Measurements from ENCODE around the gene IQSEC1.

Gene IQSEC1

DNA sequence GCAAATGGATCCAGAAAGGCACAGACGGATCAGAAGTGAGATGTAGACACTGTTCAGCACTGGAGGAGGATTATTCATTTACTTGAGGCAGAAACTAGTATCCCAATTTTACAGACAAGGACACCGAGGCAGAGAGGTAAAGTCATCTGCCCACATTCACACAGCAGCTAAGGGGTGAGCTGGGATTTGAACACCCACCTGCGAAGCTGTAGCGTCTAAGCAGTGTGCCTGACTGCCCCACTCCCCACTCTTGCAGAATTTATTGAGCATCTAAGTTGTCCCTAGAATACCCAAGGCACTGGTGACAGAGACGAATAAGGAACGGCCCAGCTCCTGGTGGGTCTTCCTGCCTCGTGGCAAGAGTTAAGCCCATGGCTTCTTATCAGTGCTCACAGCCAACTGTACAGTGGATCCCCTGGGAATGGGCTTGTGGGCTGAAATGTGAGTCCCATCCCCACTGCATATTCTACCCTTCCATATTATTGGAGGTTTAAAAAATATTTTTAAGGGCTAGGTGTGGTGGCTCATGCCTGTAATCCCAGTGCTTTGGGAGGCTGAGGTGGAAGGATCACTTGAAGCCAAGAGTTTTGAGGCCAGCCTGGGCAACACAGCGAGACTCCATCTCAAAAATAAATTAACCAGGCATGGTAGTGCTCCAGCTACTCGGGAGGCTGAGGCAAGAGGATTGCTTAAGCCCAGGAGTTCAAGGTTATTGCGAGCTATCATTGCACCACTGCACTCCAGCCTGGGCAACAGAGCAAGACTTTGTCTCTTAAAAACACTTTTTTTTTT lies 77.6 kb downstream of the IQSEC1 start:
- FAIRE-seq: no peak

DNA sequence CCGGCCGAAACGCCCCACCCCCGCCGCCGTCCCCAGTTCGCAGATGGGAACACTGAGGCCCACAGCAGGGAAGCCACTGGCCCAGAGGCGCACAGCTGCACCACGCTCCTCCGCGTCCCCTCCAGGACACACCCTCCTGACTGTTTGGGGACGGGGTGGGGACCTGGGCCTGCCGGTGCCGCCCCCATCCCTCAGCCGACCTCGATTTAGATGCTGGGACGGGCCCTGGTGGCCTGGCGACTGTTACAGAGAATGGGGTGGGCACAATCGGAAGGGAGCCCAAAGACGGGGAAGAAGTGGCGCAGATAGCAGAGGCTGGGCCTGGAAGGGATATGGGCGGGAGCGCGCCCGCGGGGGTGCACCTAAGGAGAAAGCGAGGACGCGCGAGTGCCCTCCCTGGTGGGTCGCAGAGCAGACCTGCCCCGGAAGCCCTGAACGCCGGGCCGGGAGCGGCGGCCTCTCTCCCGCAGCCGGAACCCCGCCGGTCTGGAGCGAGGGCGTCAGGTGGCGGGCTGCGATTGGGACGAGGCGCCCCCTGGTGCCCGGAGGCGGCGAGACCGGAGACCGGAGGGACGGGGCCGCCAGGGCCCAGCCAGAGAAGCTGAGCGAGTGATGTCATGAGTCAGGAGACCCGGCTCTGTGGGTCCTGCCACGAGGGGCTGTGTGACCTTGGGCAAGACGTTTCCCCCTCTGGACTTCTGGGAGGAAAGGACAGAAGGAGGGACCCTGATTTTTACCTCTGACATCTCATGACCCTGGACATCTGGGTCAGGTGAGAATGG lies 78.4 kb downstream of the IQSEC1 start:
- no peak for FAIRE-seq

DNA sequence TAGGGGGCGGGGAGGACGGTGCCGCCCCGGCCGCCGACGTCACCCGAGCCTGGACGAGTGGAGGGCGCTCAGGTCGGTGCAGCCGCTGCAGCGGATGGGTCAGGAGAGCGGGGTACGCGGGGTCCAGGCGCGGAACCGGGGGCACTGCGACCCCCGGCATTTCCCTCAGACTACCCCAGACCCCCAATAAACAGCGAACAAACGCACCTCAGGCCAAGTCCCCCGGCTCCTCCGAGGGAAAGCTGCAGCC lies 78.9 kb downstream of the IQSEC1 start:
- FAIRE-seq: no peak

DNA sequence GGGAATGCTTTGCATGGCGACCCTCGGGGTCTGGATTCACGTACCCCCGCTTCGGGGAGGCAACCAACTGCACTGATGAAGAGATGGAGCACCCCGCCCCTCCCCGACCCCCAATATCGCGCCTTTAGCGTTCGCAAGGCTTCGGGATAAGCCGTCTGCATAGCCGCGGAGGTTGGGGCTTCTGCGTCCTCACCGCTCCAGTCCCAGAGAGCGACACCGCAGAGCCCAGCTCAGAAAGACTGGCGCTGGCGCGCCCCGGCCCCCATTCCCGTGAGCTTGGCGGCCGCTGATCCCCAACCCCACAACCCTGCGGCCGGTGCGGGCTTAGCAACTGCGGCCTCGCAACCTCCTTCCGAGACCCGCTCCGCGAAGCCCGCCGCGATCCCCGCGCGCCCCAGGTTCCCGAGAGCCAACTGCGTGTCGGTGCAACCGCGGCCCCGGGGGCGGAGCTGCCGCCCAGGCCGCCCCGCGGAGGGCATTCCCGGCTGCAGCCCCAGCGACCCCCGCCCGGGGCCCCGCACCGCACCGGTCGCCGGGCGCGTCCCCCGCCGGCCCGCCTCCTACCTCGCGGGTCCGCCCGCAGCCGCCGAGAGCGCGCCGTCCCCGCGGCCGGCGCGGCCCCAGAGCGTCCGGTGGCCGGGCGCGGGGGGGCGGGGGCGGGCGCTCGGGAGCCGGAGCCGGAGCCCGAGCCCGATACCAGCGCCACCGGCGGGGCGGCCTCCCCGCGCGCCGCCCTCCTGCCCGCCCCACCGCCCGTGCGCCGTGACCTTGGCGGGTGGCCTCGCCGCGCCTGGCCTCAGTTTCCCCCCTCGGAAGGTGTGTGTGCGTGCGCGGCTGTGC lies 79.5 kb downstream of the IQSEC1 start:
- no peak for FAIRE-seq

DNA sequence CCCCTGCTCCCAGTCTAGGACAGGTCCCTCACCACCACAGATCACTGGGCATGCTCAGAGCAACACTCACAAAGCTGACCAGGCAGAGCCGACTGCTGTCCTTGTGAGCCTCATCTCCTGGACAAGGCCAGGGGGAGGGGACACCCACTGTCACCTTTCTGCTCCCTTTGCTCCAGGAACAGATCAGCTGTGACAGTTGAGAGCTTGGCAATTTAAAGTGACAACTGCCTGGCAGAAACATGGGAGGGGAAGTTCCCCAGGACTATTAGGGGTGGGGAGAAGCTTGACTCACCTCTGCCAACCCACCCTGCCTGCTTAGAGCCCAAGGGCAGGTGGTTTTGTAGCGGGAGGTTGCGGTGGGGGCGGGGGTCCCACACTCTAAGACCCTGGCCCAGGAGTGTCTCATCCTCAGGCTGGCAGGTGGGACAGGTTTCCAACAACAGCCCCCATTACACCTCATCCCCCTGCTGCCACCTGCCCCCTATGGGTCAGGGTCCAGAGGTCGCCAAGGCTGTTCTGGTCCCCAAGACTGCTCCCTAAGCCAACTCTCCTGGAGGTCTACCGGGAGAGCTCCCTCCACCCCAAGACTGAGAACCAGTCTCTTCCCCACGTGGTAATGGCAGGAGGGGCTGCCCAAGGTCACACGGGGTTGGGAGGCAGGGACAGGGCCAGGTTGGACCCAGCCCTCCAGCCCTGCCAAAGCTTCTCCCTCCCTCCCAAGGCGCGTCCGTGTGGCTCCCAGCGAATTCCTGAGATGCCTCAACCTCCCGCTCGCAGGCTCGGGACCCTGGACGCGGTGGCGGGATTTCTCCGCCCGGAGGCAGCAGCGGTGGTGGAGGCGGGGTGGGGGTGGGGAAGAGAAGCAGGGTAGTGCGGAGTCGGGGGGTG lies 80.4 kb downstream of the IQSEC1 start:
- no peak for FAIRE-seq

DNA sequence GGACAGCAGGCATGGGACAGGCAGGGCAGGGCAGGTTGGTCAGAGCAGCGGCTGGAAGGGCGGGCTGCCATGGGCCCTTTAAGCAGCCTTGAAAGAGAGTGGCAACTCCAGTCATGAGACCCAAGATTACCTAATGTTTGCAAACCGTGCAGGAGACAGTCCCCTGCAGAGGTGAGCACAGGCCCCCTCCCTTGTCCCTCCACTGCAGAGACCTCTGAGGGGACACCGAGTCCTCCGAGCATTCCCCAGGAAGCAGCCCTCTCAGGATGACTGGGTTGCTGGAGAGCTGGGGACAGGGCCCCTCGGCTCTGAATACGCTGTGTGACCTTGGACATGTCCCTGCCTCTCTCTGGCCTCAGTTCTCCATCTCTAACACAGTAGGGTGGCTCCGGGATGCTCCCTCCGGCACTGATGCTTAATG lies 81.4 kb downstream of the IQSEC1 start:
- no peak for FAIRE-seq

DNA sequence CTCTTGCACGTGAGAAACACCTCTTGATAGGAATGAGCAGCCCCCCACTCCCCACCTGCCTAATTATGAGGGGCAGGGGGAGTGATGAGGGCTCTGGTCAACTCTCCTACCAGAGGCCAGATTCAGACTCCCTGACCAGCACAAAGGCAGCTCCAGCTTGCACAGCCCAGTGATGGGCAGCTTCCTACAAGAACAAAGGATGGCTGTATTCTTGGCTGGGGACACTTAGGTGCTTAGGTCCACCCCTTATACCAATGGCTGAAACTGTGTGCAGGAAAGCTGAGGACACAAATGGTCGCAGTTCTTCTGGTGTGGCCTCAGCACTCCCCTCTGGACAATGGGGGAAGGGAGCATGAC lies 81.8 kb downstream of the IQSEC1 start:
- no peak for FAIRE-seq

DNA sequence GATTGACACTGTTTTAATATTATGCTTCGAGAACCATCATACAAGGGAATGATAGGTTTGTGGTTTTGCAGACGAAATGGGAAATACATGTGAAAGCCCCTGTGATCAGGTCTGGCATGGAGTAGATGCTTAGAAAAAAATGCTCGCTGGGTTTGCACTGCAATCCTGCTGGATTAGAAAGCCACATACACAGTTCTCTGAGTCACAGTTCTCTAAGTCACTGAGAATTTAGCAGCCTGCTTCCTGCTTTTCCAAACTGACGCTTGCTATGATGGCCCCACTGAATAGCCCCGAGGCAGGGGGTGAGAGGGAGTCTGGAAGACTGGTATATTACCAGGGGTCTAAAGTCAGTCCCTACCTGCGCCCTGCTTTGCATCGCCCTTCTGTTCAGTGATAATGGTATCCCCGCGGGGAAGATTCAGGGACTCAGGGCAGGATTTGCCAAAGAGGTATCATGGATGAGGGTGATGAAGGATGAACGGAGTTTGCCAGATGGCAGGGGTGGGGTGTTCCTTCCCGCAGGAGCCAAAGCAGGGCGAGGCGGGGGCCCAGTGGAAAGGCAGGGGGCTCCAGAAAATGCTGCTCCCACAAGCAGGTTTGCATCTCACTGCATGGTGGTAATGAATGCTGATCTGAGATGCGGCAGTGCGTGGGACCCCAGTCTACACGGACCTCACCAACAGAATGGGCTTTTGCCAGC lies 82.3 kb downstream of the IQSEC1 start:
- no peak for FAIRE-seq

DNA sequence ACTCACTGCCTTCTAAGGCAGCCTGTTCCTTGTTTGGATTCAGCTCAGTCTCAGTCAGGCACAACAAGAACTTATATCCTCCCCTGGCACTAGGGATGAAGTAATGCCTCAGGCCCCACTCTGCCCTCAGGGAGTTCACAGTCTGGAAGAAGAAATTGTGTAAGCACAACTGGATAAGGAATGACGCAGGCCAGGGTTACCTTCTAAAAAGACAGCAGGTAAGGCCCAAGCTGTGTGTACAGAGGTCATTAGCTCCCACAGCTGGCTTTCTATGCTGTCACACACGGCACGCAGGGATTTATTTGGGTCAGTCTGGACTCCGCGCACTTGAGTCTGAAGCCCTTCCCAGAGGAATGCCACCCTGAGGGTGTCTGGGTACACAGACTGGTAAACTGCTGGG lies 82.9 kb downstream of the IQSEC1 start:
- no peak for FAIRE-seq

DNA sequence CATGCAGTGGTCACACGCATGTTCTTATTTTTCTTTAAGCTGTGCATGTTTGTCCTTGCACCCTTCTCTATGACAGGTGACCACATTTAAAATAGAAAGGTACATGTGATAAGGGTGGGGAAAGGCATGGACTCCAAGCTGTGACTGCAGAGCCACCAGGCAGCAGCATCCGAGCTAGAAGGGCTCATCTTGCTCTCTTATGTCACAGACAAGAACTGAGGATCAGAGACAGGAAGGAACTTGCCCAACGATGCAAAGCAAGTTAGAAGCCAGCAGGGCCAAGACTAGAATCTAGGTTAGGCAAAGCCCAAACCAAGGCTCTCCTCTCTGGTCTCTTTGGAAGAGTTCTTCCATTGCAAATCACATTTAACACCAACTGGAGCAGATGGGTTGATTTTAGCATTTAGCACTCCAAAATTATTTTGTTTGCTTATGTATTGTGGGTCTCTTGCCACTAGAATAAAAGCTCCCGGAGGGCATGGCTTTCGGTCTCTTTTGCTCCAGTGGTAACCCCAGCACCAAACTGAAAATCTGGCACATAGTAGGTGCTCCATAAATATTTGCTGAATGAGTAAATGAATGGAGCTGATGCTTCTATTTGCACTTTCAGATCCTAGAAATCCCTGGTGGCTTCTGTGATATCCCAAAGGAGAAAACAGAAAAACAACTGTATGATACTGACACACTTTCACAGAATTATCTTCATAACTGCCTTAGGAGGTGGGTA lies 84.3 kb downstream of the IQSEC1 start:
- FAIRE-seq: no peak

DNA sequence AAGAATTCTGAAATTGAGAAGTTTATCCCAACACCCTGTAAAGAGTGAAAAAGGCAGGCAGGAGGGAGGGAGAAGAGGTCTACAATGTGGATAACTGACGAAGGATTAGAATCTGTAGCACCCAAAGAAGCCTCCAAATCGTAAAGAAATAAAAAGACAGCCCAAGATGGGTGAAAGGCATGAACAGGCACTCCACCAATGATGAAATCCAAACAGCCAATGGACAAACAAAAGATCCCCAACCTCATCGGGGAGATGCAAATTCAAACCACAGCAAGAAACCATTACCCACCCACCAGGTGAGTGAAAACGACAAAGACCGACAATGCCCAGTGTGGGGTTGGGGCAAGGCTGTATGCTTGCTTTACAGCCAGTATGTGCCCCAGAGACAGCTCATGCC lies 85.6 kb downstream of the IQSEC1 start:
- no peak for FAIRE-seq

DNA sequence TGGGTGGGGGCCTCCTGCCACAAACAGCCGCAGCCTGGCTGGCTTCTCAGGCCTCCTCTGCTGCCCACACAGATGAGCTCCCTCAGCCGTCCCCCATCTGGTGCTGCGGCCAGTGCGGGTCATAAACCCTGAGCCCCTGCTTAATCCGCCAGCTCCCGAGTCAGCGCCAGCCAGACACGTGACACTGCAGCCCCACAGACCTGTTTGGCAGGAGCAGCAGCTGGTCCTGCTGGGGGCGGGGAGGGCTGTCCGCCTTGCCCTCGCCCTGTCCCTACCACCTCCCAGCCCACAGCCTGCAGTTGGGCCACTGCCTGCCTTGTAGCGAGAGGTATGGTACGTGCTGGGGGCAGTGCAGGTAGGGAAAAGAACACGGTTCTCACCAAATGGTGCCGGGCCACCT lies 86.2 kb downstream of the IQSEC1 start:
- no peak for FAIRE-seq

DNA sequence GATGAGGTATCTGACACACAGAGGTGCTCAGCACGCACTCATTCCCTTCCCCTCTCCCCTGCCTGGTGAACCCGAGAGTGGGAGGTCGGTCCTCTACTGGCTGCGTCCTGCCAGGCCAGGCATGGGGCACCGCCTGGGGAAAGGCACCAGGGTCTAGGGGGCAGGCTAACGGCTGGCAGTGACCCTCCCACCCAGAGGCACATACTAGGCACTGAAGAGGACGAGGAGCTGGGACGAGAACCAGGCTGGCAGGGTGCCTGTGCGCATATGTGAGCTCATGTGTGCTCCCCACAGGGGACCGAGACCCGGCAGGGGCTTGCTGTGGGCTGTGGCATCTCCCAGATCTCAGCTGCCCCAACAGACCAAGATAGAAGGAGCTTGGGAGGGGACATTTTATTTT lies 86.7 kb downstream of the IQSEC1 start:
- FAIRE-seq: no peak

DNA sequence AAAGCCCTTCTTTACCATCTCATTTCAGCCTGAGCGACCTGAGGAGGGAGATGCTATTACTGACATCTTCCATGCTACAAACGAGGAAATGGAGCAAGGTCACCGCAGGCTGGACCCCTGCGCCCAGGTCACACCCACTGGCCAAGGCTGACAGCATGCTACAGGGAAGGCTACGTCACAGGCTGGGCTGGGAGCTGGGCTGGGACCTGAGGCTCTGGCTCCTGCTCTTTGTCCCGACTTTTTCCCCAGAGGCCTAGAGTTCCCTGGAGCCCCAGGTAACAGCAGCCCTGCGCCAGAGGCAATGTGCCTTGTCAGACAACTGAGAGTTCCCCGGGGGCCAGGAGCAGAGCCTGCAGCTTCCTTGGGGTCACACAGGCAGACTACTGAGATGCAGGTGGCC lies 87.2 kb downstream of the IQSEC1 start:
- FAIRE-seq: no peak

DNA sequence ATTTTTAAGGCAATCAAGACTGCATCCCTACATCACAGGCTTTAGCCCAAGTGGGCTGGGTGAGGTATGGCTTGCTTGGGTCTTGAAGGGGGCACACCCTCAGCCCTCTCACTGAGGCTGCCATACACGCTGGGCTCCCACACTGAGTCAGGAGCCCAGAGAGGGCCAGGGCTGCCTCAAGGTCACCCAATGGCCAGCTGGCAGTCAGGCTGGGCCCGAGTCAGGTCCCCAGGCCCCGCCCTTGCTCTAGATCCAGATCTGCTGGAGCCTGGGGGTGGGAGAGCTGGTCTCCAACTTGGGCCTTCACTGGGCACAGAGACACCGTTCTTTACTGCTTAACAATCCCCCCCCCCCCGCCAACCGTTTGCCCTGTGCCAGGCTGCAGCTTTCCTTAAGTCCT lies 88.1 kb downstream of the IQSEC1 start:
- no peak for FAIRE-seq

DNA sequence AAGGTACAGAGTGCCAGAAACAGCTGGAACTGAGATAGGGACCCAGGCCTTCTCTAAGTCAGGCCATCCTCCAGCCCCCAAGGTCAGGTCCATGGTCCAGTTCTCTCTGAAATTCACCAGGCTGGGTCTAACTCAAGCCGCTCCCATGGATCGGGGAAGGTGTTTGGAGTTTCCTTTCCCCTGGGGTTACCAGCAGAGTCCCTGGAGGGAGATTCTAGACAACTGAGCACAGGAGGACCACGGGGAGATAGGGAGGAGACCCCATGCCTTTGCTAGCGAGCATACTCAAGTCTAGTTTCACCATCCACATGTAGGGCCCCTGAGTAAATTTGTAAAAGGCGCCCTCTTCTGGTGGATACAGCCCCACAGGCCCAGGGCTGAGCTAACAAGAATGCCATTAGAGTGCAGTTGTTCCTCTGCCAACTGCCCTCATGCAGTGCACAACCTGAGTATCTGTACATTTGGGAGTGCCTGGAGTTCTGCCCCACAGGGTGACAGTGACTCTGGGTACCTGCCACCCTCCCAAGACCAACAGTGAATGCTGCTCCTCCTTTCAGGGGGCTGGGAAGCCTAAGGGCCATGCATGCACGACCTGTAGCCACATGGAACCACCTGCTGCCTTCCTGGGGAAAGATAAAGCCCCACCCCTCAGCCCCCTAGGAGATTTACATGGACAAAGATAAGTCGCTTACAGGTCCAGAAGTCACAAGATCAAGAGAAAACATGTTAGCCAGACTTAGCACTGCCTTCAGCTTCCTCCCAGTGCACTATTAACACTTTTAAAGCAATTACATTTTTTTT lies 89.0 kb downstream of the IQSEC1 start:
- no peak for FAIRE-seq

DNA sequence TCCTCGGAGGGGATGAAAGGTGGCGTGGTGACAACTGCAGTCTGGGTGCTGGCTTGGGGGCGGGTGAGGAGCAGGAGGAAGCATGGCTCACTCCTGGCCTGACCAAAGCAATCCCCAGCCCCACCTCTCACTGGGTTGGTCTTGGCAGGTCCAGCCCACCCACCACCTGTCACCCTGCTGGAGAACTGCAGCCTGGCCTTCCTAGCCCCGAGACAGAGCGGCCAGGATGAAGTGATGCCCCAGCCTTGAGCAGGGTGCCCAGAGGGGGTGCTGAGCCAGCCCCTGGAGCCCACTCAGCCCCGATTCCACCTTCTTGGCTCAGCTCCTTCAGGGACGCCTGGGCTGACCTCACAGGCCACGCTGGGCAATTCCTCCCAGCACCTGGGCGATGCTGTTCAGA lies 89.9 kb downstream of the IQSEC1 start:
- FAIRE-seq: no peak

DNA sequence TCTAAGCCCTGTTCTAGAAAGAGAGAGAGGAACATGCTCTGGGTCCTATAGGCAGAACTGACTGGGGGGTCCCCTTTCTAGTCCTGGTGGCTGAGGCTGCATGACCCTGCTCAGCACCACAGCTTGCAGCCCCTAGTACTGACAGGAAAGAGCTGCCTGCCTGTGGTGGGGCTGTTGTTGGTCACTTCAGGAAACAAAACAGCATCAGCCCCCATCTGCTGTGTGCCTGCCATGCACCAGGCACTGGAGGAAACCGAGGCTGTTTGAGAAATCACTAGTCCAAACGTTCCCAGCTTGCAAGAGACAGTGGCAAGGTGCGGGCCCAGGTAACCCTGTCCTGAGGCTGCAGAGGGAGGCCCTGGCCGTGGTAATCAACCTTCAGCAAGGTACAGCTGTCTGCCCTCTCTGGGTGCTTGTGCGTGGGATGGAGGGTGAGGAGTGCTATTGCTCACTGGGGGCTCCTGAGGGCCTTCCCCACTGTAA lies 90.6 kb downstream of the IQSEC1 start:
- FAIRE-seq: no peak

DNA sequence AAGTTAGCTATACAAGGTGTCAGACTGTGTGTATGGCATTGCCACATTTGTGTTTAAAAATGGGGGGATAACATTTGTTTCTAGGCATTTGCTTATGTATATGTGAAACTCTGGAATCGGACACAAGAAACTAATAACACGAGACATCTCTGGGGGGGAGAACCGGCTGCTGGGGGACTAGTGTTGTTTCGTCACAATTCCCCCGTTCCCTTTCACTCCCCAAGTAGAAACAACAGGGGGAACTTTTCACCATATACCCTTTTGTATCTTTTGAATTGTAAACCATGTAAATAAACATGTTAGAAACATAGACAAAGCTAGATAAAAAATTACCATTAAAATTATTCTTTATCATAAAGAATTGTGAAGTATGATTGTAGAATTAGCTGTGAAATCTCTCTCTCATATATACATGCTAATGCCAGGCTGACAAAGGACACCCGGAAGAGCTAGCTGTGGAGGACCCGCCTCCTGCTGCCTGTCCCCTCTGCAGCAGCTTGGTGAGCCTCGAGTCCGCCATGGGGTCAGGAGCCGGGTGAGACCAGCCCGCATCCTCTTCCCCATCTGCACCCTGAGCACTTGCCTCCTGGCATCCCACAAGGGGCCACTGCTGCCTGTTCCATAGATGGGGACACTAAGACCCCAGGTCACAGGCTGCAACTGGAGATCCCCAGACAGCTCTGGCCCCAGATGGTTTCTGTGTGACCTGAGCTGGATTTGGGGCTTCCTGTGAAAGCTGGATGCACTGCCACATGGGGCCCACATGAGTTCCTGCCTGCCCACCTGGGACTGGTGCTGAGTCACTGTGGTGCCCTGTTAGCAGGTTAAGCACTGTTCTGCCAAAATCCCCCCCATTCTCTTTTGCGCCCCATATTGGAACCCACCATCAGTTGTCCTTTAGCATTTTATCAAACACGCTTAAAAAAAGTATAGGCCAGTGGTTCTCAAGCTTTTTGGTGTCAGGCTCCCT lies 91.6 kb downstream of the IQSEC1 start:
- no peak for FAIRE-seq

Data from islet of Langerhans (tissue), 1 donor.